DMS 273 treated with DMSO at 0.1 percent for 48 hours (cell line): ENCODE results near the gene NT5M.
A peak's percentile ranks its signal among the peaks of the same experiment; 100 is the strongest.

Experiments
- DNase-seq: peaks from one replicate; lab custom pipeline; 2025; lab: John Stamatoyannopoulos, UW

NT5M gene

DNA sequence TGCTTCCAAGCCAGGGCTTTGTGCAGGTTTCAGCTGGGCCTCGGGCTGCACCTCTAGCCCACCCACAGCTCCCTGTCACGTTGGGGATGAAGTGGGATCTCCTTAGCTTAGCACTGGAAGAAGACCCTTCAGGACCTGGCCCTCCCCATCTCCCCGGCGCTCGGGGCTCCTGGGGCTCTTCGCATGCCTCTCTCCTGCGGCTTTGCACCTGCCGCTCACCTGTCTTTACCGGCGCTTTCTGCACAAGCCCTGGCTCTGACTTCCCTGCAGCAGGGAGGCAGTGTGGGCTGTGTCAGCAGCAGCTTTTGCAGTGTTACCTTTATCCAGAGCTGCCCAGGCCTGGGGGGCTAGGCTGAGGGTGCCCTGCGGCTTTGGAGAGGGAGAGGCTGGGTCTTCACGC lies 52.3 kb downstream of the NT5M start:
- no peak for DNase-seq

GRCh38 chr17:17356149-17356930 lies 53.2 kb downstream of the NT5M start:
- DNase-seq: peak; percentile 11

DNA sequence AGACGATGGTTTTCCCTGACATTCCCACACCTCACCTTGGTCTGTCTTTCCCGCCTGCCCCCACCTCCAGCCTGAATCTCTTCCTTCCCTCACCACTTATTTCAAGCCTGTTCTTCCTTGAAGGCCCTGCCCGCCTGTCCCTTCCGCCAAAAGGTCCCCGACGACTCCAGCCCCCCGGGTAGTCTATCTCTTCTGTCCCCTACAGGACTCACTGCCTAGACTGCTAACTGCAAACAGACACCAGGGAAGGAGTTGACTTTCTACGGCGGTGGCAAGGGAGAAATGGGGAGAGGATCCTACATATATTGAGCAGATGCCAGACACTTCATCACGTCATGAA lies 53.7 kb downstream of the NT5M start:
- no peak for DNase-seq

- DNase-seq: no peak
Measured at GRCh38 chr17:17358060-17358751, 55.0 kb downstream of the NT5M start.

GRCh38 chr17:17358866-17359265 lies 55.7 kb downstream of the NT5M start:
- no peak for DNase-seq

GRCh38 chr17:17359271-17359670 lies 56.1 kb downstream of the NT5M start:
- DNase-seq: no peak

DNA sequence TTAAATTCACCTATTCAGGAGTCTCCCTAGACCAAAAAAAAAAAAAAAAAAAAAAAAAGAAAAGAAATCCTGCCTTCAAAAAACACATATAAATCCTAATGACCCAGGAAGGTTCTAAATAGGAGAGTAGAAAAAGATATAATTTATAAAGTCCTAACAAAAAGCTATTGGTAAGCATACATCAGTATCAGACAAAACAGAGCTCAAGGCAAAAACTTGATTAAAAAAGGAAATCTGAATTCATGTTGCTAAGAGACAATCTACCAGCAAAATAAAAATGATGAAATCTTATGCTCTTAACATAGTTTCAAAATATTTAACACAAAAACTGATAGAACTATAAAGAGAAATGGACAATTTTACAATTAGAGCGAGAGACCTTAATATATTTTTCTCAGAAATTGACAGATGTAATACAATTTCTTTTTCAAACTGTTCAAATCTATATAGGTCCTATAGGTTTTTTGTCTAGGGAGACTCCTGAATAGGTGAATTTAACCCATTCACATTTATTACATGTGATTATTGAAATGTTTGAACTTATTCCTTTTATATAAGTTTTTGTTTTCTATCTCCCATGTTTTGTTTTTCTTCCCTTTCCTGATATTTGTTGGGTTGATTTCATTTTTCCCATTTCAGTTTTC lies 57.0 kb downstream of the NT5M start:
- no peak for DNase-seq

- DNase-seq: no peak
Measured at GRCh38 chr17:17361543-17361866, 58.3 kb downstream of the NT5M start.

DNA sequence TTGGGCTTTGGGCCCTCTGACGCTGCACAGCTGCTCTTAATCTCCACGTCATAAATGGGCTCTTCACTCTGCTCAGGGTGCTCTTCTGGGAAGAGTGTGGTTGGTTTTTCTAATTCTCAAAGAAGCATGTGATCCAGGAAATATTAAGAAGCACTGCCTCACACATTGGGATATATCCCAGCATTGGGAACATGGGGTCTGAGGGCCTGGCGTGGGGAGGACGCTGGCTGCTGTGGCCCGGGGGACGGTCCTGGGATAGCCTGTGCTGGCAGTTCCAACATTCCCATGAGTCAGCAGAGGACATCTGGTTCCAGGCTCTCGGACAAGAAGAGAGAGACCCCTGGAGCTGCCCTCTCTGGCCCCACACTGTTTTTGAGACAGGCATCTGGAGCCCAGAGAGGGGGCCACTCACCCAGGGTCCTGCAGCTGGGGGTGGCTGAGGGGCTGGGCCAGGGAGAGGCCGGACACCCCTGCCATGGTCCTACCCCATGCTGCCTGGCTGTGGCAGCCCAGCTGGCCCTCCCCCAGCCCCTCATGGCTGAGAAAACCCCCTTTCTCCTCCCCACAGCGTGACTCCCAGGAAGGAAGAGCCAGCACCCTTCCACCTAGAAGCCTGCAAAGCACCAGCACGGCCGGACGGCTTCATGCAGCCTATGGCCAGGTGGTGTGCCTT lies 58.8 kb downstream of the NT5M start:
- DNase-seq: no peak

GRCh38 chr17:17362540-17362930 lies 59.4 kb downstream of the NT5M start:
- DNase-seq: no peak

DNA sequence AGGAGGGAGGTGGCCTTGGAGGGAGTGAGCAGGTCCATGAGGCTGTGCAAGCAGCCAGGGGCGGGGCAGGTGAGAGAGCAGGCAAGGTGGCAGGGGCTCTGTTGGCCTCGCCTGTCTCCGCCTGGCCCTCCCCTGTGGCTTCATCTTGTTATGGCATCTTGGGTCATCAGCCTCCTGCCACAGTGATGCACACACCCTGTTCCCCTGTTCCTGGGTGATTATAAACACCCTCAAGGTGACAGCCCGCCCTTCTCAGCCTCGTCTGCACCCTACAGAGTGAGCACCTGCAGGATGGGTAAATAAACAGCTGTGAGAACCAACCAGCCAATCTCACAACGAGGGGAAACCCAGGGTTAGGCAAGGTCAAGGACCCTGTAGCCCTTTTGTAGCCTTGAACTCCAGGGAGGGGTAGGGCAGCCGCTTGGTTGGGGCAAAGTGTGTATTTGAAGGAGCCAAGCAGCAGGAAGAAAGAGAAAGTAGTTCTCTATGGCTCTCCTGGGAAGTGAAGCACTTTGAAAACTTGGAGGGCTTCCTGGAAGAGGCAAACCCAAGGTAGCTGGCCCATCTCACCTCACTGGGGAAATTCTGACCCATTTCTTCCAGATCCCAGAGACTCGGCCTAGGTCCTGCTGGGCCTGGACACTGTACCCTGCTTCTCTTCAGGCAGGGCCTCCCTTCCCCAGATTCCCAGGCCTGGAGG lies 60.6 kb downstream of the NT5M start:
- DNase-seq: no peak

- DNase-seq: no peak
Measured at GRCh38 chr17:17364338-17364667, 61.1 kb downstream of the NT5M start.

- no peak for DNase-seq
Measured at GRCh38 chr17:17365476-17366110, 62.4 kb downstream of the NT5M start.

DNA sequence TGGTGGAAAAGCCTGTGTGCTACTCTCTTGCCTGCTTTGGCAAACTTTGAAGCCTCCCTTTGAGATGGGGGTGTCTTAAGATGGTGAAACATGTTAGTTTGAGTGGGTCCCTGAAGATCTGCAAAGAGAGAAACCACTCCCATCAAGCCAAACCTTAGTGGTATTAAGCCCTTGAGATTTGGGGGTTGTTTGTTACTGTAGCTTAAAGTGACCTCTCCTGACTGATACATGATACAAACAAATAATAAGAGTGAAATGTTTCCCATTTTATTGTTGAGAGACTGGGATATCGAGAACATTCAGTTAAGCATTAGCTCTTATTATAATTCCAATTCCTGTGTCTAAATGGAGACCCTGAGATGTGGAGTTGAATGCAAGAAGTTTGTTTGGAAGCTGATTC lies 63.1 kb downstream of the NT5M start:
- DNase-seq: no peak

DNA sequence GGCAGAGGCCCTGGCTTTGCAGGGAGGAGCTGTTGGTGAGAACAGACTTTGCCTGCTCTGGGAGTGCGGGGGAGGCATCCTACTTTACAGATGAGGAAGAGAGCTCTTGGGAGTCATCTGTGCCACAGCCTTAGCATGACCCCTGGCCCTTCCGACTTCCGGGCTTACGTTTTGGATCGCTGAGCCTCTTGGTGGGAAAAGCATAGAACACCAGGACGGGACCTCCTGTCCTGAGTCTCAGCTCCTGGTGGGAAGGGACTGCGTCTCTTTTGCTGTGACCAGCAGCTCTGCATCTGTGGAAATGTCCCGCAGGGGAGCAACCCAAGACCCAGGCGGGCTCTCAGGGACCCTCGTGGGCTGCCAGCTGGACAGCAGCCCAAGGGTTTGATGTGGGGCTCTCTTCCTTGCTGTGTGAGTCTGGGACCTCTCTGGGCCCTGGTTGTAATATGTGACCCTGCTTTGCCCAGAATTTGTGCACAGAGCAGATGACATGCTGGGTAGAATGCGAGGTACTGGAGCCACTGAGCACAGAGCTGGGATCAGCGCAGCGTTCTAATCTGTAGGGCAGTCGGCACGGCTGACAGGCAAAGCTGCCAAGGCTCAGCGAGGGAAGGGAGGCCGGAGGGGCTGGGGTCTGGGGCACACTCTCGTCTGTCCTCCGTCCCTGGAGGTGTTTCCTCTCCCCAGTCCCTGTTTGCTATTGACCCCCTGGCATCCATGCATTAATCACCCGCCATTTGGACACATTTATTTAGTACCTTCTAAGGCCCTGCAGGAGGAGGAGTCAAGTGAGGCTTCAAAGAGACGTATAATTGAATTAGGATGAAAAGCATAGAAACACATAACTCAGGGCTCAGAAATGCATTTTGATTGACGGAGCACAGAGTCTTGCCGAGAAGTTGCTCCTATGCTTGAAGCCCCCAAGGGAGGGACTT lies 64.0 kb downstream of the NT5M start:
- no peak for DNase-seq

DNA sequence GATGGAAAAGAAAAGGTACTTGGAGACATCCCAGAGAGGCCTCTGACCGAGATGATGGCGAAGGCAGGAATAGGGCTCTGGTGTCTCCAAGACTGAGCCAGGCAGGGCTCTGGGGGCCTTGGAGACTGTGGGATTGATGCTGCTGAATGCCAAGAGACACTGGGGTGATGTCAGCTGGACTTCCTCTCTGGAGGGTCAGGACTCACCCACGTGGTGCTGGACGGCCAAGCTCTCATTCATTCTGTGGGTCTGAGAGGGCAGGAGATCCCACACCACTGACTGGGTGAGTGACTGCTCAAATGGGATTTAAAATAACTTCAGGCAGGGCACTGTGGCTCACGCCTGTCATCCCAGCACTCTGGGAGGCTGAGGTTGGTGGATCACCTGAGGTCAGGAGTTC lies 64.8 kb downstream of the NT5M start:
- no peak for DNase-seq

GRCh38 chr17:17370711-17371110 lies 67.5 kb downstream of the NT5M start:
- no peak for DNase-seq

DNA sequence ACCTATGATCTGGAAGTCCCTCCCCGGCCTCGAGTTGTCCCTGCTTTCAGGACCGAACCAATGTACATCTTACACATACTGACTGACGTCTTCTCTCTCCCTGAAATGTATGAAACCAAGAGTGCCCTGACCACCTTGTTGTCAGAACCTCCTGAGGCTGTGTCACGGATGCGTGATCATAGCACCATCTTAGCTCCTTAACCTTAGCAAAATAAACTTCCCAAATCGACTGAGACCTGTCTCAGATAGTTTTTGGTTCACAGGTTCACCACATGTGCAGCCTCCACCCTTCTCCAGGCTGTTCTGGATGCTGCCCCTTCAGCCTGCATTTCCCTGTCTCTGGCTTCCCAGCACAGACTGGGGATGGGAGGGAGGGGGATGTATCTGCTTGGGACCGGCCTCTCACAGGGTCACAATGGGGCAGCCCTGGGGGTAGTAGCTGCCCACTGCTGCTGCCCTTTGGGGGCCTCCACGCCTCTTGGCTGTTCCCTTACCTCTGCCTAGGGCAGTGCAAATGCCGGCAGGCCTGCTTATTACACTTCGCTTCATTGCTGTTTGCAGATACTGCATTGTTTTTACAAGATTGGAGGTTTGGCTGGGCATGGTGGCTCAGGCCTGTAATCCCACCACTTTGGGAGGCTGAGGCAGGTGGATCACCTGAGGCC lies 69.8 kb downstream of the NT5M start:
- DNase-seq: no peak

- DNase-seq: no peak
Measured at GRCh38 chr17:17375841-17376240, 72.7 kb downstream of the NT5M start.

GRCh38 chr17:17376362-17376761 lies 73.2 kb downstream of the NT5M start:
- no peak for DNase-seq
